KBM-7 (cell line): ENCODE results near the gene ZDHHC24.

Experiments
- DNase-seq: peaks from one replicate; pipeline ENCODE4 v3.0.0-alpha.2; 2015
- in situ Hi-C: fragments of 300-500 bp; cut with MboI; formaldehyde crosslinking; loops from 2 replicates; pipeline ENCODE4 v1.14.3; 2020; ENCODE audit warnings: low sequenced_read_pairs, low pct_unique_long_range_greater_than_20kb, mixed read lengths

Gene ZDHHC24

DNA sequence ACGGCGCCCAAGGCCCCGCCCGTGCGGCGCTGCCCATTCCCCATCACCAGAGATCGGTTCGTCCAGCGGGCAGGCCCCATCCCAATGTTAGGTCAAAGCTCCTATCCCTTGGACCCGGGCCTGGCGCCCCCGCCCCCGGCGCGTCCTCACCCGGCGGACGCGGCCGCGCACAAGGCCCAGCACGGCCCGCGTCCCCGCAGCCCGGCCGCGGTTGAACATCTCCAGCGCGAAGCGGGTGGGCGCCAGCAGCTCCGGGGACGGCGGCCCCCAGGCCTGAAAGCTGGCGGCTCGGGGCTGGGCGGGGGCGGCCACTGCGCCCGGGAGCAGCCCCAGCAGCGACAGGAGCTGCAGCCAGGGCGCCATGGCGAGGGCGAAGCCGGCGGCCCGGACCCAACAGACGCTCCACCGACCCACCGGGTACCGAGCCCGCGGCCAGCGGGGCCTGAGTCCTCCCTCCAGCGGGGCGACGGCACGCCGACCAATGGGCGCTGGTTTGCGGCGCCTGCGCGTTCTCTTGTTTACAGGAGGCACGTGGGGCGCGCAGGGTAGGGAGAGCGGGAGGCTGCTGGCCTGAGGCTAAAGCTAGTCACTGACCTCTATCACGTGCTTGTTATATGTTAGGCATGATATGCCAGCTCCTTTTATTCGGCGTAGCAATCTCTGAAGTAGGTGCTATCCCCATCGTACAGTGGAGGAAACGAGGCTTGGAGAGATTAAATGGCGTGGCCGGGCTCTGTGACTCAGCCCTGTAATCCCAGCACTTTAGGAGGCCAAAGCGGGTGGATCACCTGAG is 22.5 kb upstream of the ZDHHC24 start, which contains the start of gene CTSF:
TSS of gene CTSF (minus strand) at position 483 of the 793 bp plus-strand sequence. CDS start at position 363, 120 bp downstream.
- in situ Hi-C loops, result no loop called here

DNA sequence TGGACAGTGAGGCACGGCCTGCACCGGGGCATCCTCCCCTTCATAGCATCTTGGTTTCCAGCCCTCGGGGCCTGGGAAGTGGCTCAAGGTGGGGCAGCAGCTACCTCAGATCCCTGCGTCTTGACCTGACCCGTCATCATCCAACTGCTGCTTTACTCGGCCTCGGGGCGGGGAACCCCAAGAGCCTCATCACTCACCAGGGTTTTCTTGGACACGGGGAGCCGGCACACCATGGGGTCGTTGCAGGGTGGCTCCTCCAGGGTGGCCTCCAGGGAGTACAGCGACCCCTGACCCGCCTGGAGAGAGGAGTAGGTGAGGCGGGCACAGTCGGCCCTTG is 21.9 kb upstream of the ZDHHC24 start:
- in situ Hi-C loops, result no loop called here

More for the DNA sequence above, 22.5 kb upstream of the ZDHHC24 start, which contains the start of gene CTSF:
- DNase-seq, result peak; percentile 68

DNA sequence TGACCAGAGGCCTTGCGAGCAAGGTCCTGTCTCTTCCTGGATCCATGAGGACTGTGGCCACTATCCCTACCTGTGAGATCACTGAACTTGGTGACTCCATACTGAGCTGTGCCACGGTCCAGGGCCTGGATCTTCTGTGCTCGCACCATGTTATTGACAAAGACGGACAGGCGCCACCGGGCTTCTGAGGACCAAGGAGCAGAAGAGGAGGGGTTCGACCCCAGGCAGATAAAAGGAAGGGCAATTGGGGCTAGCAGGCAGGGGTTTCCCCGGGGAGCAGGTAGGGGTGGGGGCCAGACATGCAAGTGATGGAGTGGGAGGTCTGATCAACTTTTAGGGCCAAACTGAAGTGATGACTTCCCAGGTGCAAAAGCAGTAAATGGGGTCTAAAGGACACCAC is 20.4 kb upstream of the ZDHHC24 start:
- in situ Hi-C loops, result no loop called here

More for the DNA sequence above, 21.9 kb upstream of the ZDHHC24 start:
- DNase-seq, result no peak

DNA sequence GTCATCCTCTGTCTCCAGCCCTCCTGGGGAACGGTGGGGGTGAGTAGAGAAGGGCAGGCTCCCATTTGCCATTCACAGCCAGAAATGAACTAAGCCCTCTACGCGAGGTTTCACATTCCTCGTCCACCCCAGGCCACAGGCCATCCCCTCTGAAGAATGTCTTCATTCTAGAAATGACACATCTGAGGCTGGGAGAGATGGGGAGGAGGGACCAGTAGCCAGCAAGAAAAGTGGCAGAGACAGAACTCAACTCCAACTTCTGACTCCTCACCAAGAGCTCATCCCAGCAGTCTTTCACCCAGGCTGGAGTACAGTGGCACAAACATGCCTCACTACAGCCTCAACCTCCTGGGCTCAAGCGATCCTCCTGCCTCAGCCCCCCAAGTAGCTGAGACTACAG is 19.1 kb upstream of the ZDHHC24 start:
- in situ Hi-C loops, result no loop called here
- no peak for DNase-seq

More for the DNA sequence above, 20.4 kb upstream of the ZDHHC24 start:
- DNase-seq, result no peak

DNA sequence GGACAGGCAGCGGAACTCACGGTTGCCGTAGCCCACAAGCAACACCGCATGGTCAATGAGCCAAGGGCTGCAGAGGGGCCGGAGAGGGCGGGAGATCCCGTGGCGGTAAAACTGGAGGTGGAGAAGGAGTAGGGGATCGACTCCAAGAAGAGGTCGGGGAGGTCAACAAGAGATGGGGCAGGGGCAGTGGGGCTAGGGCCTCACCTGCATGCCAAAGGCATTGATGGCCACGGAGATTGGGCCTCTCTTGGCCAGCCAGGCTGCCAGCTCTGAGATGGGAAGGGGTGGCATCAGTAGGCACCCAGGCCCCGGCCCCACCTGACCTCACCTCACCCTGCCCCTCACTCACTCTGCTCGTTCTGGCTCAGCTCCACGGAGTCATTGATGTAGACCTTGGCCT is 18.7 kb upstream of the ZDHHC24 start:
- in situ Hi-C loops, result no loop called here
- DNase-seq, result no peak

DNA sequence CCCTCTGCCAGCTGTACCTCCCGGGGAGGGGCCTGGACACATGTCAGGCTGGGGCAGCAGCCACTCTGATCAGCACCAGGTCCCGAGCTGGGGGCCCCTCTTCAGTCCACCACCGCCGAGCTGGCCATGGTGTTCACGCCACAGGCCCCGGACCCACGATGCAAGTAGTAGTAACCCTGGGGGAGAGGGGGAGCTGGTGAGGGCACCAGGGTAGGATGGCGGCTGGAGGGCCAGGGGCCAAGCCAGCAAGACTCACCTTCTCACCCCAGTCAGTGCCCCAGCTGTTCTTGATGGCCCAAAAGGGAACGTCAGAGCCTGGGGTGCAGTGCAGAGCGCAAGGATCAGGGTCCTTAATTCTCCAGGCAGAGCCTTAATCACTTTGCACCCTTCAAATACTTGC is 18.0 kb upstream of the ZDHHC24 start:
- in situ Hi-C loops, result no loop called here

DNA sequence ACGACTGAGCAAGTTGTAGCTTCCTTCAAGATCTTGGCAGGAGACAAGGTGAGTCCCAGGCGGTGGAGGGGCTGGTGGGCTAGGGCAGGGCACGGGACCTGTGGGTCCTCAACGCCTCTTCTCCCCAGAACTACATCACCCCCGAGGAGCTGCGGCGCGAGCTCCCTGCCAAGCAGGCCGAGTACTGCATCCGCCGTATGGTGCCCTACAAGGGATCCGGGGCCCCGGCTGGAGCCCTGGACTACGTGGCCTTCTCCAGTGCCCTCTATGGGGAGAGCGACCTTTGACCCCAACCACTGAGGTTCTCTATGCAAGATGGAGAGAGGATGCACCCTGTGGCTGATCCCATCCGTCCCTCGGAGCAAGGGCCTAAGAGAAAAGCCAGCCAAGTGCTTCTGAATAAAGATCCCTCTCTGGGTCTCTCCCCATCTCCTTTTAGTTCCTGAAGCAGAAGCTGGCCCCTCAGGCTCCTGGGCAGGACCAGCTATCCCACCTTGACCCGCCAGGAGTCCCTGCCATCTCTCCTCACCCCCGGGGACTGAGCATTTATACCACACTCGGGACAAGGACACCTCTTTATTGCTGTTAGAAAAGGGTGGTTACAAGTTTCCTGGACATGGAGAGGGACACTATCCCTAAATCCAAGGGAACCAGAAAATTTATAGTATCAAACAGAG is 17.2 kb upstream of the ZDHHC24 start:
- DNase-seq, result no peak
- in situ Hi-C loops, result no loop called here

More for the DNA sequence above, 18.0 kb upstream of the ZDHHC24 start:
- DNase-seq, result no peak

DNA sequence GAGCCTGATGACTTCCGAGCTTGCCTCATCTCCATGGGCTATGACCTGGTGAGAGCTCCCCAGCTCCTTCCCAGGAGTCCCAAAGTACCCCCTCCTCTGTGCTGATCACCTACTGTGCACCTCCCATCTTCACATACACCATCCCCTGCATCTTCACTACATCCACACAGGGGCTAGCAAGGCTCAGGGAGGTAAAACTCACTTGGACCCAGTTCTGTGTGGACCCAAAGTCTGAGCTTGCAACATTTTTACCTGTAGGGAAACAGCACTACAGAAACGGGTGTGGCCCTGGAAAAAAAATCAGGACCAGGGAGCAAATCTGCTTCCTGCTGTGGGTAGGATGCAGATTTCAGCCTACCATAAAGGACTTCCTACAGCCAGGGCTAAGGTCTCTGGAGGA is 16.4 kb upstream of the ZDHHC24 start:
- DNase-seq, result no peak
- in situ Hi-C loops, result no loop called here

DNA sequence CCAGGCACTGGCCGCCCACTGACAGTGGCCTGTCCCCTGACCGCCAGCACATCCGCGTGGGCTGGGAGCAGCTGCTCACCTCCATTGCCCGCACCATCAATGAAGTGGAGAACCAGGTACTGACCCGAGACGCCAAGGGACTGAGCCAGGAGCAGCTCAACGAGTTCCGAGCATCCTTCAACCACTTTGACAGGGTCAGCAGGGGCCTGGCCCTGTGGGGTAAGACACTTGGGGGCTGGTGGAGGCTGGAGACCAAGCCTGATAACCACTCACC is 16.1 kb upstream of the ZDHHC24 start:
- no peak for DNase-seq

DNA sequence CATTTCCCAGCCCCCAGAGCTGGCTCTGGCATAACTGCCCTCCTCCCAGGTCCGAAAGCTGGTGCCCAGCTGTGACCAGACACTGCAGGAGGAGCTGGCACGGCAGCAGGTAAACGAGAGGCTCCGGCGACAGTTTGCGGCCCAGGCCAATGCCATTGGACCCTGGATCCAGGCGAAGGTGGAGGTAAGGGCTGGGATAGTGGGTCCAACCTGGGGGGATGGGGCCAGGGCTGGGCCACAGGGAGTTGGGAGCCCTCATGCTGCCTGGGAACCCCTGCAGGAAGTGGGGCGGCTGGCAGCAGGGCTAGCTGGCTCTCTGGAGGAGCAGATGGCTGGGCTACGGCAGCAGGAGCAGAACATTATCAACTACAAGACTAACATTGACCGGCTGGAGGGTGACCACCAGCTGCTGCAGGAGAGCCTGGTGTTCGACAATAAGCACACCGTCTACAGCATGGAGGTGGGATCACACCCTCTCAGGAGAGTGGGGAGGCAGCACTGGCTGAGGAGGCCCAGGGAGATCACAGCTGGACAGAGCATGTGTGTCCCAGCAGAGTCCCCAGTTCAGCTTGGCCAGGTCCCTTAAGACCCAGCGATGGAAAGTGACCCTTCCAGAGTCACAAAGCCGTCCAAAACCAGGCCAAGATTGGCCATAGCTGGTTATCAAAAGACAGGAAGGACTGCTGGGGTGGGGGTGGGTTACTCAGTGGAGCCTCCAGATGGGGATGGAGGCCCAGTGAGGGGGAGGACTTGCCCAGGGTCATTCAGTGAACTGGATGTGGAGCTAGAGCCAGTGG is 15.5 kb upstream of the ZDHHC24 start:
- in situ Hi-C loops, result no loop called here
- no peak for DNase-seq

More for the DNA sequence above, 16.1 kb upstream of the ZDHHC24 start:
- in situ Hi-C loops, result no loop called here

DNA sequence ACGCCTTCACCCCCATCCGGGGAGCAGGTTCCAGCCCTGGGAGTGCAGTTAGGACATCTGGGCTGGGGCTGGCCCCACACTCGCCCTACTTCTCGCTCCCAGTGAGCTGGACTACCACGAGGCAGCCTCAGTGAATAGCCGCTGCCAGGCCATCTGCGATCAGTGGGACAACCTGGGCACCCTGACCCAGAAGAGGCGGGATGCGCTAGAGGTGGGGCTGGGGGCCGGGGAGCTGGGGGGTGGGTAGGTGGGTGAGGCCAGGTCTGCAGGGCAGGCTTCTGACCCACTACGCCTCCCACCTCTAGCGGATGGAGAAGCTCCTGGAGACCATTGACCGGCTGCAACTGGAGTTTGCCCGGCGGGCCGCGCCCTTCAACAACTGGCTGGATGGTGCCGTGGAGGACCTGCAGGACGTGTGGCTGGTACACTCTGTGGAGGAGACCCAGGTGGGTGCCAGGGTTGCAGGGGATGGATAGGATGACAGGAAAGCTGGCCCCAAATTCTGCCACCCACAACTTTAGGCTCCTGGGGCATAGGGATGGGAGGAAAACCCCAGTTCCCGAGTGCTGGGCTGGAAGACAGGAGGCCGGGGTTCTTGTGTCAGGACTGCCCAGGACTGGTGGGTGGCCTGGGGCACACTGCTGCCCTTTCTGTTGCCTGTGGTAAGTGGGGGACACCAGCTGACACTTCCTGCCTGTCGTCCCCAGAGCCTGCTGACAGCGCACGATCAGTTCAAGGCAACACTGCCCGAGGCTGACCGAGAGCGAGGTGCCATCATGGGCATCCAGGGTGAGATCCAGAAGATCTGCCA is 14.2 kb upstream of the ZDHHC24 start:
- in situ Hi-C loops, result no loop called here
- no peak for DNase-seq

DNA sequence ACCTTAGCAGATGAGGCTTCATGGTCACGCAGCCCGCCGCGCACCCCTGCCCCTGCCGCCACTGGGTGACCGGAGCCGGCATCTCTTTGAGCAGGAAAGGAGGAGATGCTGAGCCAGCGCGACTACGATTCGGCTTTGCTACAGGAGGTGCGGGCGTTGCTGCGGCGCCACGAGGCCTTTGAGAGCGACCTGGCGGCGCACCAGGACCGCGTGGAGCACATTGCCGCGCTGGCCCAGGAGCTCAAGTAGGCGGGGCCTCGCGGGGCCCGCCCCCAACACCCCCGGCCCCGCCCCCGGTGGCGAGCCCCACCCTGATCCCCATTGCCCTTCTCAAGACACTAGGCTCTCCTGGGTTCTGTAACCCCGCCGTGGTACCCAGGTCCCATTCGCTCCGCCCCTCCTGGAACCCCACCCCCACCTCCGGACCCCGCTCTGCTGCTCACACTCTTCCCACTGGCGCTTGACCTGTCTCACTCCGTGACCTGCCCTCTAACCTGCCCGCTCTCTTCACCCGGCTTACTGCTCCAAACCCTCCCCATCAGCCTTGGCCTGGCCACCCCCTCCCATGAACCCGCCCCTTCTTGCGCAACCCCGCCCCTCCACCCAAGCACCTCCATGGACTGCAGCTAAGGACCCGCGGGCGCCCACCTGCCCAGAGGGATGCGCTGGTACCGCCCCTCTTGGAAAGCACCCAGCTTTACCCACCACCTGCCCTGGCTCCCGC is 13.5 kb upstream of the ZDHHC24 start:
- DNase-seq, result no peak
- in situ Hi-C loops, result no loop called here

DNA sequence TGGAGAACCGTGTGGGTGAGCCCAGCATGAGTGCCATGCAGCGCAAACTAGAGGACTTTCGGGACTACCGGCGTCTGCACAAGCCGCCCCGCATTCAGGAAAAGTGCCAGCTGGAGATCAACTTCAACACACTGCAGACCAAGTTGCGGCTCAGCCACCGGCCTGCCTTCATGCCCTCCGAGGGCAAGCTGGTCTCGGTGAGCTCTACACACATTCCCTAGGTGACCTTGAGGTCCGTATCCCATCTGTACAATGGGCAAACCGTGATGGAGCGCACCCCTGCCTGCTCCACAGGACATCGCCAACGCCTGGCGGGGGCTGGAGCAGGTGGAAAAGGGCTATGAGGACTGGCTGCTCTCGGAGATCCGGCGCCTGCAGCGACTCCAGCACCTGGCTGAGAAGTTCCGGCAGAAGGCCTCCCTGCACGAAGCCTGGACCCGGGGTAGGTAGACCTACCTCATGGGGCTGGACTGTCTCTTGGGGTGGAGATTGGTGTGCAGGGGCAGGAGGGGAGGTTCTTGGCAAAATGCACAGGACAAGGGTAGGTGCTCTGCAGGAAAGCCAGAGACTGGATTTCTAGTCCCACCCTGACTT is 12.0 kb upstream of the ZDHHC24 start:
- no peak for DNase-seq
- in situ Hi-C loops, result no loop called here

DNA sequence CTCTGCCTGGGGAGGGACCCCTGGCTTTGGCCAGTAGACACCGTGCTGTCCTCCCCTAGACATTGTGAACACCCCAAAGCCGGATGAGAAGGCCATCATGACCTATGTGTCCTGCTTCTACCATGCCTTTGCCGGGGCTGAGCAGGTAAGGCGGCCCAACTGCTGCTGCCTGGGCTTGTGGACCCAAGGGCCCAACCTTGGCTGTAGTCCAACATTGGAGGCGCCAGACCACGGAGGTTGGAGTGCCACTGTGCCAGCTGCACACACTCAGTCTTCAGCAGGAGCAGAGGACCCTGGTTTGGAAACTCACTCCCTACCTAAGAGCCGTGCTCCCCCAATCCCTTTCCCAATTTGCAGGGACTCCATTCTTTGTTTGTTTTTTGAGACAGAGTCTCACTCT is 10.2 kb upstream of the ZDHHC24 start:
- DNase-seq, result no peak
- in situ Hi-C loops, result no loop called here

DNA sequence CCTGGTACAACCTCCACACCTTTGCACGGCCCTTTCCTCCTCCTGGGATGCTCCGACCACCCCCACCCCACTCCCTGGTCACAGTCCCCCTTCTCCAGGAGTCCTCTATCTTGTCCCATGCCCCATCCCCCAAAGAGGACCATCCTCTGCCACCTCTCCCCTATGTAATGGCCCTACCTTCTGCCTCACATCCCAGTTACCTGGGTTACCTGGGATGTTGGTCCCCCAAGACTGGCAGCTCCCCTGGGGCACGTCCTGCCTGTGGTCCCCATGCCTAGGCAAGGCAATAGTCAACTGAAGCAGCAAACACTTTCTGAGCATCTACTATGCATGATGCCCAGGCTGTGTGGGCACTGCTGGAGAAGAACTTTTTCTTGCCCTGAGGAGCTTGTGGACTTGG is 9.6 kb upstream of the ZDHHC24 start:
- in situ Hi-C loops, result no loop called here
- no peak for DNase-seq

DNA sequence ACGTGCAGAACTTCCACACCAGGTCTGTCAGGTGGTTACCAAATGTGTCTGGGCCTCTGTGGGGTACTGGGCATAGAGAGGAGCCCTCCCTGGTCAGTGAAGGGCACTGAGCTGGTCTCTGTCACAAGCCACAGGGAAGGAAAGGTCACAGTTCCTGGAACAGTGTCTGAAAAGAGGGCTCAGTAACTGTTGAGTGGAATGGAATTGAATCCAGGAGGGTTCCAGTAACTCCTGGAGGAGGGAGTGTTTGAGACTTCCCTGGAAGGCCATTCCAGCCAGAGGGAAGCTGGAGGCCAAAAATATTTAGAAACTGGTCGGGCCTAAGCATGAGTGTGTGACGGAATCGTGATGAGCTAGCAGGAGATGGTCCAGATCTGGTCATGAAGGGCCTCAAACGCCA is 8.8 kb upstream of the ZDHHC24 start:
- no peak for DNase-seq
- in situ Hi-C loops, result no loop called here

DNA sequence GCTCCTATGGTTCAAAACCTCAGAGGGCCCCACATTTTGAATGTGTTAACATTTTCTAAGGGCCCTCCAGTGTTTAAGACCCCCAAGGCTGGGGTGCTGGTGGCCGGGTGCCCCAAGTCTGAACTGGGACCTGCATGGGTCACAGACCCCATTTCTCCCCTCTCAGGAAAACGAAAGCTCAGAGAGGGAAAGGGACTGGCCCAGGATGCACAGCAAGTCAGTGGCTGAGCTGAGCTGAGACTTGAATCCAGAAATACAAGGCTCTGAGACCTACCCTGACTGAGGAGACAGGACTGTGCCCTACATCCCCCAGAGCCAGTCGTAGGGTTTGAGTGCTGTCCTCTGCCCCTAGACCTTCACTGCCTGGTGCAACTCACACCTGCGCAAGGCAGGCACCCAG is 5.0 kb upstream of the ZDHHC24 start:
- in situ Hi-C loops, result no loop called here
- no peak for DNase-seq

DNA sequence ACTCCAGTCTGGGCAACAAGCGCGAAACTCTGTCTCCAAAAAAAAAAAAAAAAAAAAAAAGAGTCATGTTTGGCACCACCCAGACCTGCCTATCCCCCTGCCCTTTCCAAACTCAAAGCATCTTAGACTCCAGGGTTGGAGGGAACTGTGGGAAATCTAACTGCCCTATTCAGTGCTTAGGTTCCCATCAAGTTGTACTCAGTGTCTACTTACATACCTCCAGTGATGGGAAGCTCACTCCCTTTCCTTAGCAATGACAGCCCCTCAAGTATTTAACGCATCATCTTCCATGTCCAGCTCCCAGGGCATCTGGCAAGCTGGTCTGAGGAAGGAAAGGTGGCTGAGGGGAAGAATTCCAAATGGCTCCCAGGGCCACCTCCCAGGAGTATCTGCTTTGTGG is 3.8 kb upstream of the ZDHHC24 start:
- in situ Hi-C loops, result no loop called here
- no peak for DNase-seq
